Breast epithelium (tissue), 3 donors: Measurements from ENCODE around the gene HEATR3.

Experiments used
- POLR2AphosphoS5 ChIP-seq, 3 donors: sonication (generic); formaldehyde crosslinking; IDR thresholded peaks; one replicate each; pipeline ENCODE4 v1.6.1; 2017; ENCODE audit warnings: antibody characterized with exemption in 3 of 3
- TF ChIP-seq, protein P1 (sequence below), 3 donors: fragments of 450-650 bp; IDR thresholded peaks; one replicate each; pipeline ENCODE4 v1.5.1; 2016 to 2017; ENCODE audit warnings: antibody characterized with exemption in 3 of 3, mild to moderate bottlenecking in 3 of 3, moderate library complexity in 3 of 3

DNA sequence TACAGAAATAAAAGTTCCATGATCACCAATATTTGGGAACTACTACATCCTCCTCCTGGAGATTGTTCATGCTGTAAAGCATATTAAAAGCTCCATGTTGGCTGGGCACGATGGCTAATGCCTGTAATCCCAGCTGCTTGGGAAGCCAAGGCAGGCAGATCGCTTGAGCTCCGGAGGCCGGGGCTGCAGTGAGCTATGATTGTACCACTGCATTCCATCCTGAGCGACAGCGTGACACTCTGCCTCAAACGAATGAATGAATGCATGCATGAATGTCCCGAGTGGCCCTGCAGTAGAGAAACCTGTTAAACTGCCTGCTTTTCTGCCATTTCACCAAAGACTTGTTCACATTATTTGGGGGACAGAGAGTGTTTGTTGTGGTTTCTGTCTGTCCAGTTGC is 25.8 kb upstream of the HEATR3 start:
- TF ChIP-seq, protein P1, sequence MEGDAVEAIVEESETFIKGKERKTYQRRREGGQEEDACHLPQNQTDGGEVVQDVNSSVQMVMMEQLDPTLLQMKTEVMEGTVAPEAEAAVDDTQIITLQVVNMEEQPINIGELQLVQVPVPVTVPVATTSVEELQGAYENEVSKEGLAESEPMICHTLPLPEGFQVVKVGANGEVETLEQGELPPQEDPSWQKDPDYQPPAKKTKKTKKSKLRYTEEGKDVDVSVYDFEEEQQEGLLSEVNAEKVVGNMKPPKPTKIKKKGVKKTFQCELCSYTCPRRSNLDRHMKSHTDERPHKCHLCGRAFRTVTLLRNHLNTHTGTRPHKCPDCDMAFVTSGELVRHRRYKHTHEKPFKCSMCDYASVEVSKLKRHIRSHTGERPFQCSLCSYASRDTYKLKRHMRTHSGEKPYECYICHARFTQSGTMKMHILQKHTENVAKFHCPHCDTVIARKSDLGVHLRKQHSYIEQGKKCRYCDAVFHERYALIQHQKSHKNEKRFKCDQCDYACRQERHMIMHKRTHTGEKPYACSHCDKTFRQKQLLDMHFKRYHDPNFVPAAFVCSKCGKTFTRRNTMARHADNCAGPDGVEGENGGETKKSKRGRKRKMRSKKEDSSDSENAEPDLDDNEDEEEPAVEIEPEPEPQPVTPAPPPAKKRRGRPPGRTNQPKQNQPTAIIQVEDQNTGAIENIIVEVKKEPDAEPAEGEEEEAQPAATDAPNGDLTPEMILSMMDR (IDR thresholded peaks at IDR 0.05): no peak
- no peak for TF ChIP-seq POLR2AphosphoS5 (IDR thresholded peaks at IDR 0.05)
